Activated naive CD4-positive, alpha-beta T cell (primary cell): ENCODE results near the gene CYYR1.

ENCODE experiments used
- DNase-seq, 4 experiments: peaks; one replicate each; lab custom pipeline; 2025; lab: John Stamatoyannopoulos, UW

Gene CYYR1

DNA sequence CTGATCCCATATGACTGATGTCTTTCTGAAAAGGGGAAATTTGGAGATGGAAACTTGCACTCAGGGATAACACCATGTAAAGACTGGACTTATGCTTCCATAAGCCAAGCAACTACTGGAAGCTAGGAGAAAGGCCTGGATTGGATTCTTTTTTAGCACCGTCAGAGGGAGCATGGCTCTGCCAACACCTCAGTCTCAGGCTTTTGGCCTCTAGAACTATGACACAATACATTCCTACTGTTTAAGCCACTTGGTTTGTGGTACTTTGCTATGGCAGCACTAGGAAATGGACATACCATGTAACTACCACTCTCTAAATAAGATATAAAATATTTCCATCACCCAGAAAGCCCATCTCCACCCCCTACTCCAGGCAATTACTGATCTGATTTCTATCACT is 139.7 kb downstream of the CYYR1 start:
- DNase-seq: no peak

DNA sequence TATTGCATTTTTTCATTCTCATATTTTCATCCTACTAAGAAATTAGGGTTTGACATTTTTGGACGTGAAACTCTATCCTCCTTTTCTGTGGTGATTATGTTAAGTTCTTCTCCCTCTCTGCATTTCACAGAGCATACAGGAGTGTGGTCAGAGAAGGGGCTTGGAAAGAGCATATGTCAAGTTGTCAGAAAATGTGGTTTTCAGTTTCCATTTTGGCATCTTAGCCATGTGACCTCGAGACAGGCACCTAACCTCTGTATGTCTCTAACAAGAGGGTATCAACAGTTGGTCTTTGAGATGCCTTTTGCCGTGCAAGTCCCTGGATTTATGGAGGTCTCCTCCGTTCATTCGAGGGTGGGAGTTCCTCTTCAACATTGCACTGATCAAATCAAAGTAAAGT is 140.7 kb downstream of the CYYR1 start:
- no peak for DNase-seq

DNA sequence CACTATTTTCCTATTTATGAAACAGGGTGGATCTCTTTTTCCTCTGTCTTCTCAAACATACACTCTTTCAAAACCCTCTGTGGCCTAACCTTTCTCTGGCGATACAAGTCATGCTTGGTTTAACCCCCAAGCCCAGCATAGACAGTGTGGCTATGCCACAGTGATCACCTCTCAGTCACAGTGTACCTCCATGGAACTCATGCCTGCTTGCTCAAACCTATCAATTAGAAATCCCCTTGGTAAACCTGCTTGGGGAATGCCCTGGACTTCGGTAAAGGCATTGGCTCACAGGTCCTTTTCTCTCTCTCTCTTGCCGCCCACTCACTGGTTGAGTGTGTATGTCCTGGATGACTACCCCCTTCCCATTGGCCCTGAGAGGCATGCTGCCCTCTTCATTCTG is 147.5 kb downstream of the CYYR1 start:
- DNase-seq: no peak

- DNase-seq: no peak
Observed at GRCh38 chr21:26423511-26423910, 149.6 kb downstream of the CYYR1 start.

- DNase-seq: no peak
Observed at GRCh38 chr21:26422706-26423105, 150.4 kb downstream of the CYYR1 start.

DNA sequence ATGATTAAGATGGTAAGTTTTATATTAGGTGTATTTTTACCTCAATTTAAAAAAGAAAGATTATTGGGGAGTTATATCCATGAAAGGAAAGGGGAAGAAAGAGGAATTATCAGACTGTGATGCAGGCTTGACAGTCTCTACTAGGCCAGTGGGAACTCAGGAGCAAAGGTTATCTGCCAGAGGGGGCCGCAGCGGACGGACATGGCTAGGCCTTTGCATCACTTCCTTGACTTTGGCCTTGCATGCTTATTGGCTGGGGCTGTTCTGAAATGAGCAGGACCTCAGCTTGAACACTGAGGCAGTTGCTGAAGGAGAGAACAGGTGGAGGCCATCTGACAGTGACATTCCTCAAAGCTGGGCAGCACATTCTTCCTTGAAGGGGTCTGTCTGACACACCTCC is 150.9 kb downstream of the CYYR1 start:
- DNase-seq: no peak

DNA sequence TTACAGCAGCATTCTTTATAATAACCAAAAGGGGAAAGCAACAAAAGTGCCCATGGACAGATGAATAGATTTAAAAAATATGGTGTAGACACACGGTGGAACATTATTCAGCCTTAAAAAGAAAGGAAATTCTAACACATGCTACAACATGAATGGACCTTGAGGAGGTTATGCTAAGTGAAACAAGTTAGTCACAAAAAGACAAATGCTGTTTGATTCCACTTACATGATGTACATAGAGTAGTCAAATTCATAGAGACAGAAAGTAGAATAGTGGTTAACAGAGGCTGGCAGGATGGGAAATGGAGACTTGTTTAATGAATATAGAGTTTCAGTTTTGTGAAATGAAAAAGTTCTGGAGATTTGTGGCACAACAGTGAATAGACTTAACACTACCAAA is 151.4 kb downstream of the CYYR1 start:
- DNase-seq: no peak
